Thyroid gland (tissue), 4 donors: ENCODE measurements around the gene ZIC5. TPM values are rescaled to one million over a fixed set of nuclear protein-coding genes. Genes with fewer than 3 reads are reported as not detected.

Experiments
- DNase-seq, 2 donors: peaks; one replicate each; pipeline ENCODE4 v3.0.0-alpha.2; 2019
- H3K27ac ChIP-seq, 3 donors: fragments of 200-600 bp; sonication (generic); 1 replicate in 2 of 3; 2 replicates in 1 of 3; pipeline ENCODE4 v1.5.1; 2016 to 2019; ENCODE audit warnings: mild to moderate bottlenecking in 1 of 3, moderate library complexity in 1 of 3
- H3K27me3 ChIP-seq: fragments of 200-600 bp; sonication (generic); one replicate; pipeline ENCODE4 v1.5.1; 2019
- H3K36me3 ChIP-seq, 2 donors: fragments of 200-600 bp; sonication (generic); one replicate each; pipeline ENCODE4 v1.5.1; 2016 to 2019
- H3K4me1 ChIP-seq, 2 donors: fragments of 200-600 bp; sonication (generic); one replicate each; pipeline ENCODE4 v1.5.1; 2017 to 2019
- H3K4me3 ChIP-seq, 3 donors: fragments of 200-600 bp; sonication (generic); replicated peaks in 1 of 3; 1 replicate in 2 of 3; 2 replicates in 1 of 3; pipeline ENCODE4 v1.5.1; 2016; ENCODE audit warnings: mild to moderate bottlenecking in 1 of 3
- H3K9me3 ChIP-seq: fragments of 200-600 bp; sonication (generic); one replicate; pipeline ENCODE4 v1.5.1; 2017
- POLR2A ChIP-seq, 2 donors: fragments of 450-650 bp; IDR thresholded peaks; one replicate each; pipeline ENCODE4 v1.6.1; 2017; ENCODE audit warnings: antibody characterized with exemption in 2 of 2, mild to moderate bottlenecking in 2 of 2, moderate library complexity in 1 of 2
- WGBS, 2 donors: methylation state at CpG; one replicate each; pipeline ENCODE4 v1.1.5; 2017; 5-methylcytosine and 5-hydroxymethylcytosine counted together
- intact Hi-C: fragments of 100-400 bp; cut with DNase I; formaldehyde crosslinking; loops from one replicate; pipeline ENCODE4 v1.15.1; 2023
- total RNA-seq, 4 donors: library from RNA; depleted of rRNA; stranded (reverse); fragments of >200 nt; gene quantifications; one replicate each; pipeline ENCODE4 v1.2.3, GENCODE V29; 2016
- TF ChIP-seq, protein P1 (sequence below), 6 experiments: fragments of 200-600 bp in 3 of 6; fragments of 450-650 bp in 3 of 6; sonication (generic) in 3 of 6; IDR thresholded peaks; one replicate each; pipeline ENCODE4 v1.5.1; 2016 to 2019; ENCODE audit warnings: antibody characterized with exemption in 6 of 6, mild to moderate bottlenecking in 2 of 6, inconsistent platforms in 1 of 6, moderate library complexity in 1 of 6

The ZIC5 gene
- total RNA-seq, 4 donors from 2014 or later = not detected

DNA sequence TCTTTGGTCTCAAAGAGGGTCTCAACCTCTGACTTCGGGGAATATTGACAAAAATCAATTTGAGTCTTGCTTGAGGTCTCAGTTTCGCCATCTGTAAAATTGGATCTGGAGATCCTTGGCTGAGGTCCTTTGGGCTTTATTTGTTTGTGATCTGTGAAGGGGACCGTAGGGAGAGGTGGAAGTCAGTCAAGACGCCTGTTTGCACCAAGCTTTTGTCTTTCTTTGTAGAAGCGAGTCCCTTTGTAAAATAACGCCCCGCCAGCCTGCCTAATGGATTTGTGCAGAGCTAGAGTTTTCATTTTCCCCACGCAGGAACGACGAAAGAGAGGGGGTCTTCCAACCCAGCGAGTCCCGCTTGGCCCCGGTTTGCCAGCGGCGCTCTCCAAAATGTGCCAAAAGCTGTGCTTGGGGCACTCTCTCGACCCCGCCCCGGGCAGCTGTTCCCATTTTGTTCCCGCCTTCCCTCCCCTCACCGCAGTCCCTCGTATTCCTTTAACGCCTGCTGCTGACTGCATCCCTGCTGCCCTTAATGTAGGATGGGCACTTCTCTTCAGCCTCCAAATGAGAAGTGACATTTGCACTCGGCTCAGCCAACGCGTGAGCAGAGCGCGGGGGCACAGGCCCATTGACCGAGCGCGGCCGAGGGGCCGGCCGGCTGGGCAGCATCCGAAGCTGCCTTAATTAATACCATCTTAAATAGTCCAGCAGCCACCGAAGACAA lies 13.0 kb downstream of the ZIC5 start:
- TF ChIP-seq POLR2A (IDR thresholded peaks at IDR 0.05) = no peak
- TF ChIP-seq, protein P1, sequence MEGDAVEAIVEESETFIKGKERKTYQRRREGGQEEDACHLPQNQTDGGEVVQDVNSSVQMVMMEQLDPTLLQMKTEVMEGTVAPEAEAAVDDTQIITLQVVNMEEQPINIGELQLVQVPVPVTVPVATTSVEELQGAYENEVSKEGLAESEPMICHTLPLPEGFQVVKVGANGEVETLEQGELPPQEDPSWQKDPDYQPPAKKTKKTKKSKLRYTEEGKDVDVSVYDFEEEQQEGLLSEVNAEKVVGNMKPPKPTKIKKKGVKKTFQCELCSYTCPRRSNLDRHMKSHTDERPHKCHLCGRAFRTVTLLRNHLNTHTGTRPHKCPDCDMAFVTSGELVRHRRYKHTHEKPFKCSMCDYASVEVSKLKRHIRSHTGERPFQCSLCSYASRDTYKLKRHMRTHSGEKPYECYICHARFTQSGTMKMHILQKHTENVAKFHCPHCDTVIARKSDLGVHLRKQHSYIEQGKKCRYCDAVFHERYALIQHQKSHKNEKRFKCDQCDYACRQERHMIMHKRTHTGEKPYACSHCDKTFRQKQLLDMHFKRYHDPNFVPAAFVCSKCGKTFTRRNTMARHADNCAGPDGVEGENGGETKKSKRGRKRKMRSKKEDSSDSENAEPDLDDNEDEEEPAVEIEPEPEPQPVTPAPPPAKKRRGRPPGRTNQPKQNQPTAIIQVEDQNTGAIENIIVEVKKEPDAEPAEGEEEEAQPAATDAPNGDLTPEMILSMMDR (IDR thresholded peaks at IDR 0.05) = no peak
- Histone ChIP-seq H3K27me3 (peaks cover 68% of the 10 kb centered on the region), H3K36me3 (no peaks in the 10 kb centered on the region), H3K9me3 (no peaks in the 10 kb centered on the region), H3K27ac (no peak overlapping the region), H3K4me1 (peaks cover 27 to 33% of the 10 kb centered on the region in 2 donors), H3K4me3 (no peak overlapping the region)
- DNase-seq = no peak
- intact Hi-C loops = loop anchor here (5.0 kb wide), 1 partner anchor 39 kb away; no protein-coding TSS in a partner anchor
- WGBS, 2 donors = 11 to 17% methylated on average over 34 to 35 of the region's 35 CpGs

DNA sequence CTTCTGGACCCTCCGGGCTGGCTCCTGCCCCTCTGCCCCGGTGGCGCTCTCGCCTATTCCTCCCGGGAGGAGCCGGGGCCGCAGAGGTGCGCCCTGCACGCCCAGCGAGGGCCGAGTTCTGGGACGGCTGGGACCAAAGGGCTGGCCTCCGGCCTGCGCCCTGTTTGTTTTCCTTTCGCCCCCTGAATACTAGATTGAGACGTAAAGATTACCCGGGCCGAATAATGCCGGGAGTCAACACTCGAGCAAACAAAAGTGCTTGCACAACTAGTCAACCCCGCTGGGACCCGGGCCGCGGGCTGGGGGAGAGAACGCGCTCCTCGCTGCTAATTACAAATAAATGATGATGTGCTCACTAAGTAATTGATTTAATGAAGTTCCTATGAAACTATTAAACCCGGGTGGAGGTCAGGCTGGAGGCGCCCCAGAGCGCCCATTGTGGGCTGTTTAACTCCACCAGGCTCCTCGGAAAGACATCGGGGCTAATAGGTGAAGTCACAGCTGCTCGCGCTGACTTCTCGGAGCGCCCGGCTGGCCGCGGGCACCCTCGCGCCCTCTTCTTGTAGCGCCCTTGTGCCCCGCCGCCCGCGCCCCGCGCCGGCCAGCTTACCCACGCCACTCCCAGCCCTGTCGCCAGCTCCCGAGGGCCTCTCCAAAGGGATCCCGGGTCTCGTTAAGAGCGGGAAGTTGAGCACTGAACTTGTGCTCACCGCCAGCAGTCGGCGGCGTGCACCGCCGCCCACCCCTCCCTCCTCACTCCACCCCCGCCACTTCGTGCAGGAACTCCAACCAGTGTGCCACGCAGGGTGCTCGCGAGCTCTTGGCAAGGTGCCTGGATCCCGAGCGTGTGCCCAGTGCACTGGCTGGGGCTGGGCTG lies 14.9 kb downstream of the ZIC5 start:
- H3K27me3 ChIP-seq = peaks cover 60% of the 10 kb centered on the region
- no peak for TF ChIP-seq POLR2A (IDR thresholded peaks at IDR 0.05)
- TF ChIP-seq, protein P1 (IDR thresholded peaks at IDR 0.05) = no peak

DNA sequence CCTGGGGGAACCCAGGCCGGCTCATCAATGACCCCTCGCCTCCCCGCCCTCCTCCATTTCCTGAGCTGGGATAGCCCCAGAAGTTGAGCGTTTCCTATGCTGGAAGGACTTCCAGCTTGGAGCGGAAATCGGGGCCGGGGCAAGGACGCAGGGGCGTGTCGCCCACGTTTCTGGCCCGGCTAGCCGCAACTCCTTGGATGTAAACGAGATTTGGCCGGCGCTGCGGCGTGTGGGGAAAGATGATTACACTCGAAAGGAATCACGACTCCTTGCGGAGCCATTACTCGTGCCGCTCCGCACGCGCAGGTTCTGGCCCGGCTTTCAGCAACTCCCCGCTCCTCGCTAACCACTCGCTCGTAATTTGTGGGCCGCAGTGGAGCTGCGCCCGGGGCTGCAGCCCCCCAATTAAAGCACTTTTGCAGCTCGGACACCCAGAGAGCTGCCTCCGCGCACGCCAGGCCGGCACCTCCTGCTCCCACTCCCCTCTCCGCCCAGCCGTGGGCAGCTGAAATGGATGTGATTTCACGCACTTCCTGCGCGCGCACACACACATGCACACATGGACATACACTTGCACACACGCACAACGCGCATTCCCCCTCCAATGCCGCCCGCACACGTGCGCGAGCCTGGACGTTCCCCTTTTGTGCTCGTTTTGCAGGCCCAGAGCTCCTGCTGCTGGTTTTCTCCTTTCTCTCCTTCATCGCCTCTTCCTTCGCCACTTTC lies 15.7 kb downstream of the ZIC5 start:
- TF ChIP-seq POLR2A (IDR thresholded peaks at IDR 0.05) = no peak
- TF ChIP-seq, protein P1 (IDR thresholded peaks at IDR 0.05) = no peak
- DNase-seq = no peak
- Histone ChIP-seq H3K4me3 (no peak overlapping the region), H3K9me3 (no peaks in the 10 kb centered on the region), H3K4me1 (peaks cover 27 to 33% of the 10 kb centered on the region in 2 donors), H3K36me3 (no peaks in the 10 kb centered on the region), H3K27me3 (peaks cover 59% of the 10 kb centered on the region), H3K27ac (no peak overlapping the region)
- 4 to 8% methylated on average over 16 to 56 of the region's 57 CpGs for WGBS, 2 donors
- intact Hi-C loops = loop anchor here (5.0 kb wide), 1 partner anchor 41 kb away; no protein-coding TSS in a partner anchor

More for the DNA sequence above, 14.9 kb downstream of the ZIC5 start:
- intact Hi-C loops = loop anchor here (5.0 kb wide), 1 partner anchor 41 kb away; no protein-coding TSS in a partner anchor
- Histone ChIP-seq H3K36me3 (no peaks in the 10 kb centered on the region), H3K4me3 (no peak overlapping the region), H3K27ac (no peak overlapping the region), H3K4me1 (peaks cover 27 to 33% of the 10 kb centered on the region in 2 donors), H3K9me3 (no peaks in the 10 kb centered on the region)
- DNase-seq = no peak
- 2 to 8% methylated on average over 39 to 40 of the region's 68 CpGs for WGBS, 2 donors

DNA sequence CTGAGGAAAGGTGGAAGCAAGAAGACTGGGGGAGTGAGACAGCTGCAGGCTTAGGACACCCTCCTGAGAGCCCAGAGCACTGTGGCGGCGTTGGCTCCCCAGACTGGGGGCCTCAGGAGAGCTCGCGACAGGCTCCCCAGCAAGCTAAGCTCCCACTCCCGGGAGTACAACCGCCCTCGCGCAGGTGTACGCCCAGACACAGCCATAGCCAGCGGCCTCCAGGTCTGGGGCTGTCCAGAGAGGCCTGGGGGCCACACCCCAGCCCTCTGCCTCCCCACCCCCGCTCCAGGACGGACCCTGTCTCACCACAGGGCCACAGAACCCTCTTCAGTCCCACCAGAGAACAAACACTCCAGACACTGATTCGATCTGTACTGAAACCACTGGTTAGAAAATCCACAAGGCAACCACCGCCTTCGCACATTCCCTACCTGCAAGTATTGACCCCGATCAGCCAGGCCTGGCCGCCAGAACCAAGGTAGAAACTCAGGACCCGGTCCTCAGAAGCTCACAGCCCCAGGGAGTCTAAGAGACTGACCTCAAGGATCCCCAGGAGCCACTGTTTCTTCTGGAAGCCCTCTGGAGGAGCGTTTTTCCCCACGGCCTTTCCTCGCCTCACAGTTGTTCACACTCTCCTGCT lies 16.3 kb downstream of the ZIC5 start:
- intact Hi-C loops = loop anchor here (5.0 kb wide), 1 partner anchor 42 kb away; no protein-coding TSS in a partner anchor
- Histone ChIP-seq H3K27me3 (peaks cover 53% of the 10 kb centered on the region), H3K4me1 (peaks cover 27 to 32% of the 10 kb centered on the region in 2 donors), H3K4me3 (no peak overlapping the region), H3K9me3 (no peaks in the 10 kb centered on the region), H3K27ac (no peak overlapping the region), H3K36me3 (no peaks in the 10 kb centered on the region)
- 39 to 64% methylated on average over 10 to 18 of the region's 21 CpGs for WGBS, 2 donors
- DNase-seq = no peak
- TF ChIP-seq, protein P1 (IDR thresholded peaks at IDR 0.05) = no peak
- TF ChIP-seq POLR2A (IDR thresholded peaks at IDR 0.05) = no peak
